Neuronal stem cell (in vitro differentiated cells): ENCODE data around the gene WWOX.

Experiments
- DNase-seq: peaks from one replicate; pipeline ENCODE4 v3.0.0-alpha.2; 2013; ENCODE audit warnings: low spot score
- H2AFZ ChIP-seq: one replicate; pipeline ENCODE4 v1.6.1; 2013; ENCODE audit warnings: mild to moderate bottlenecking, low read length, inconsistent platforms
- H2AK5ac ChIP-seq: 2 replicates; pipeline ENCODE4 v1.6.1; 2013; ENCODE audit warnings: low read depth, mild to moderate bottlenecking, inconsistent platforms, low read length, moderate library complexity, mixed read lengths
- H2BK120ac ChIP-seq: 2 replicates; pipeline ENCODE4 v1.6.1; 2013; ENCODE audit warnings: low read depth, mild to moderate bottlenecking, inconsistent platforms, low read length, moderate library complexity, mixed read lengths
- H2BK12ac ChIP-seq: one replicate; pipeline ENCODE4 v1.6.1; 2013; ENCODE audit warnings: low read length, inconsistent platforms
- H2BK15ac ChIP-seq: 2 replicates; pipeline ENCODE4 v1.6.1; 2013; ENCODE audit warnings: mild to moderate bottlenecking, low read length, inconsistent platforms, mixed read lengths
- H2BK5ac ChIP-seq: one replicate; pipeline ENCODE4 v1.6.1; 2013; ENCODE audit warnings: inconsistent platforms, mild to moderate bottlenecking, low read length, moderate library complexity
- H3K14ac ChIP-seq: one replicate; pipeline ENCODE4 v1.6.1; 2013; ENCODE audit warnings: low read length, inconsistent platforms
- H3K18ac ChIP-seq: 2 replicates; pipeline ENCODE4 v1.6.1; 2013; ENCODE audit warnings: low read length, inconsistent platforms
- H3K23ac ChIP-seq: 2 replicates; pipeline ENCODE4 v1.6.1; 2013; ENCODE audit warnings: low read depth, mild to moderate bottlenecking, mixed read lengths, low read length, inconsistent platforms; ENCODE audit not compliant: poor library complexity
- H3K27ac ChIP-seq: replicated peaks from 3 replicates; pipeline ENCODE4 v1.5.1; 2013; ENCODE audit warnings: low read length, inconsistent platforms
- H3K27me3 ChIP-seq, 3 experiments: 2 replicates each; pipeline ENCODE4 v1.6.1; 2013; ENCODE audit warnings: low read length in 3 of 3, mild to moderate bottlenecking in 2 of 3, inconsistent platforms in 1 of 3, low read depth in 1 of 3, mixed read lengths in 1 of 3, moderate library complexity in 1 of 3; ENCODE audit not compliant: control insufficient read depth in 3 of 3, insufficient read depth in 3 of 3
- H3K36me3 ChIP-seq, 2 donors: replicated peaks in 1 of 2; 2 replicates each; pipeline ENCODE4 v1.6.1; 2013; ENCODE audit warnings: low read length in 2 of 2; ENCODE audit not compliant: control insufficient read depth in 2 of 2, insufficient read depth in 2 of 2
- H3K4ac ChIP-seq: 2 replicates; pipeline ENCODE4 v1.6.1; 2013; ENCODE audit warnings: inconsistent platforms, mild to moderate bottlenecking, low read length, moderate library complexity
- H3K4me1 ChIP-seq, 2 donors: 1 replicate in 1 of 2; 2 replicates in 1 of 2; pipeline ENCODE4 v1.6.1; 2013; ENCODE audit warnings: low read length in 2 of 2, low read depth in 1 of 2; ENCODE audit not compliant: control insufficient read depth in 2 of 2, insufficient read depth in 1 of 2
- H3K4me2 ChIP-seq: one replicate; pipeline ENCODE4 v1.6.1; 2013; ENCODE audit warnings: mild to moderate bottlenecking, low read length, inconsistent platforms; ENCODE audit not compliant: insufficient read depth, poor library complexity, severe bottlenecking
- H3K4me3 ChIP-seq, 2 donors: 2 replicates each; pipeline ENCODE4 v1.5.1; 2013; ENCODE audit warnings: low read length in 2 of 2, mild to moderate bottlenecking in 2 of 2, inconsistent platforms in 1 of 2, moderate library complexity in 1 of 2
- H3K79me1 ChIP-seq: one replicate; pipeline ENCODE4 v1.6.1; 2013; ENCODE audit warnings: low read depth, mild to moderate bottlenecking, inconsistent platforms, low read length, moderate library complexity
- H3K9ac ChIP-seq: one replicate; pipeline ENCODE4 v1.6.1; 2013; ENCODE audit warnings: mild to moderate bottlenecking, low read depth, low read length, inconsistent platforms; ENCODE audit not compliant: poor library complexity
- H3K9me3 ChIP-seq, 2 donors: replicated peaks in 1 of 2; 2 replicates each; pipeline versions ENCODE3 to v1.6.1; 2013; ENCODE audit warnings: low read length in 2 of 2, mild to moderate bottlenecking in 2 of 2, inconsistent platforms in 1 of 2, low read depth in 1 of 2, mixed read lengths in 1 of 2, moderate library complexity in 1 of 2; ENCODE audit not compliant: control insufficient read depth in 2 of 2, insufficient read depth in 1 of 2
- H4K8ac ChIP-seq: one replicate; pipeline ENCODE4 v1.6.1; 2013; ENCODE audit warnings: low read depth, mild to moderate bottlenecking, inconsistent platforms, low read length, moderate library complexity
- H4K91ac ChIP-seq: one replicate; pipeline ENCODE4 v1.6.1; 2013; ENCODE audit warnings: low read length, low read depth, mild to moderate bottlenecking, inconsistent platforms; ENCODE audit not compliant: poor library complexity
- WGBS, 2 donors: extraction: QIAGEN DNeasy Blood & Tissue Kit; methylation state at CpG; one replicate each; pipeline ENCODE4 v1.1.7; 2013; ENCODE audit warnings: missing lambda C conversion rate in 2 of 2, mixed read lengths in 1 of 2; ENCODE audit not compliant: insufficient read length in 2 of 2, insufficient replicate concordance in 1 of 2; ENCODE audit errors: extremely low coverage in 2 of 2; 5-methylcytosine and 5-hydroxymethylcytosine counted together

WWOX gene

DNA sequence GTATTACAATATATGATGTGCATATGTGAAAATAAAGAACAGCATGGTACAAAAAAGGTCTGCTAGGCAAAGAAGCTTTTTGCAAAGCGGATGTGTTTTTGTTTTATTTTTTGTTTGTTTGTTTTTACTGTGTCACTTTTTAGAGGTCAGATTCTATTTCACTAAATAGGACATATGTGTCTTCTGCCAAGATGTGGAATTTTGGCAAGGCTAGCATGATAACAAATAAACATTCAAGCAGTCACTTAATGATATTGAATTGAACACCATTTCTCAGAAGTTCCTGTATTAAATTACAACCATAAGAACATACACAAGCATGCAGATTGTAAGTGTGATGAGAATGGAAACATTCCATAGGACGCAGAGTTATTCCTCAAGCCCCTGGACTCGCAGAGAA lies 492.7 kb downstream of the WWOX start:
- H2BK120ac ChIP-seq = no peak overlapping the region
- no peaks in the 10 kb centered on the region for H3K36me3 ChIP-seq
- no peak overlapping the region for H2BK15ac ChIP-seq
- peaks cover 3 to 5% of the 10 kb centered on the region in 2 donors for H3K4me1 ChIP-seq
- H3K9me3 ChIP-seq = no peaks in the 10 kb centered on the region
- H3K9ac ChIP-seq = no peak overlapping the region
- no peak overlapping the region for H2BK12ac ChIP-seq
- no peak overlapping the region for H3K27ac ChIP-seq
- H2BK5ac ChIP-seq = no peak overlapping the region
- H3K79me1 ChIP-seq = no peaks in the 10 kb centered on the region
- H3K18ac ChIP-seq = no peak overlapping the region
- no peak for DNase-seq
- H3K14ac ChIP-seq = no peak overlapping the region
- H3K23ac ChIP-seq = no peak overlapping the region
- WGBS, 2 donors = no CpG with 5 or more reads among the region's 3 CpGs
- H3K4me3 ChIP-seq = no peak overlapping the region
- H3K27me3 ChIP-seq = no peaks in the 10 kb centered on the region
- no peak overlapping the region for H2AFZ ChIP-seq
- no peak overlapping the region for H3K4me2 ChIP-seq
- H2AK5ac ChIP-seq = no peak overlapping the region
- H4K91ac ChIP-seq = no peak overlapping the region
- no peak overlapping the region for H3K4ac ChIP-seq
- H4K8ac ChIP-seq = no peak overlapping the region

DNA sequence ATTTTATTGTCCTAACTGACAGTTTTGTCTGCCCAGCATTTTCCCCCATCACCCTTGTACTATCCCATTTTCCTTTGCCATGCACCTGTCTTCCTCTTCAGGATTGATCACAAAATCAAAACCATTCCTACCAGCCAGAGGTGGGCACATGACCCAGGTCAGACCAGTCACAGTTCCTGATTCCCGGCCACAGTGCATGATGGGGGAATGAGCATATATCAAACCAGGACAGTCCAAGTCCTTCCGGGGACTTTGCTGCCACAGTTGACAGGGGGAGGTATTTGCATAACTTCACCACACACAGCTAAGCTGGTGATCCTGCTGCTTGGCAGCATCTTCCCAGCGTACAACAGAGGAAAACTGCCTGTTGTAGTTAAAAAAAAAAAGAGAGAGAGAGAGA lies 493.9 kb downstream of the WWOX start:
- Histone ChIP-seq H3K4me2 (no peak overlapping the region), H3K9ac (no peak overlapping the region)
- DNase-seq = no peak

DNA sequence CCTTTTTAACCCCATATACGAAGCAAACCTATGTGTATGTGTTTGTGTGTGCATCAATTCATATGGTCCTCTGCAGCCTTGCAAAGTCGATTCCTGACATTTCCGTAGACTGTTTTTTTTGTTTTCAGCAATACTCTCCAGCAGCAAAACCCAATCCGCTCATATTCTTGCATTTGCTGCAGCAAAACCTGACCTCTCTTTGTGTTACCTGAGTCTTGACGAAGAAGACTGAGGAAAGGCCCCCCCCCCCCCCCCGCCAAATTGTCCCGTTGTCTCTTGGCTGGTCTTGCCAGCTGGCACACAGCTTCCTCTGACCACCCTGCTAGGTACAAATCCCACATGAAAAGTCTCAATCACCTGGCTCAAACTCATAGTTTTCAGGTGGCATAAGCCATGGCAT lies 494.7 kb downstream of the WWOX start:
- no peak overlapping the region for H2AFZ ChIP-seq
- peaks cover 5 to 19% of the 10 kb centered on the region in 2 donors for H3K4me1 ChIP-seq
- H3K27ac ChIP-seq = no peak overlapping the region
- H4K8ac ChIP-seq = no peak overlapping the region
- no peaks in the 10 kb centered on the region for H3K27me3 ChIP-seq
- H2BK5ac ChIP-seq = no peak overlapping the region
- no peak overlapping the region for H3K14ac ChIP-seq
- no peak overlapping the region for H3K23ac ChIP-seq
- H3K4me3 ChIP-seq = no peak overlapping the region
- H2BK15ac ChIP-seq = no peak overlapping the region
- no peak overlapping the region for H2BK12ac ChIP-seq
- H4K91ac ChIP-seq = no peak overlapping the region
- no peaks in the 10 kb centered on the region for H3K9me3 ChIP-seq
- H2AK5ac ChIP-seq = no peak overlapping the region
- H2BK120ac ChIP-seq = no peak overlapping the region
- no peaks in the 10 kb centered on the region for H3K79me1 ChIP-seq
- no peak overlapping the region for H3K4me2 ChIP-seq
- no peak overlapping the region for H3K4ac ChIP-seq
- no peak overlapping the region for H3K18ac ChIP-seq
- no peak for DNase-seq
- H3K9ac ChIP-seq = no peak overlapping the region
- H3K36me3 ChIP-seq = no peaks in the 10 kb centered on the region
- no CpG with 5 or more reads among the region's 7 CpGs for WGBS, 2 donors

More for the DNA sequence above, 493.9 kb downstream of the WWOX start:
- Histone ChIP-seq H2BK5ac (no peak overlapping the region), H2AFZ (peak overlapping the region; percentile 31), H3K36me3 (no peaks in the 10 kb centered on the region), H3K14ac (no peak overlapping the region), H2BK120ac (no peak overlapping the region), H3K23ac (no peak overlapping the region), H4K91ac (no peak overlapping the region), H4K8ac (no peak overlapping the region), H3K9me3 (no peaks in the 10 kb centered on the region), H3K4me1 (peaks cover 5 to 10% of the 10 kb centered on the region in 2 donors), H2AK5ac (no peak overlapping the region), H2BK15ac (no peak overlapping the region), H3K4ac (no peak overlapping the region), H3K79me1 (no peaks in the 10 kb centered on the region), H3K27ac (no peak overlapping the region), H2BK12ac (no peak overlapping the region), H3K18ac (no peak overlapping the region), H3K27me3 (no peaks in the 10 kb centered on the region), H3K4me3 (no peak overlapping the region)
- no CpG with 5 or more reads among the region's 3 CpGs for WGBS, 2 donors

DNA sequence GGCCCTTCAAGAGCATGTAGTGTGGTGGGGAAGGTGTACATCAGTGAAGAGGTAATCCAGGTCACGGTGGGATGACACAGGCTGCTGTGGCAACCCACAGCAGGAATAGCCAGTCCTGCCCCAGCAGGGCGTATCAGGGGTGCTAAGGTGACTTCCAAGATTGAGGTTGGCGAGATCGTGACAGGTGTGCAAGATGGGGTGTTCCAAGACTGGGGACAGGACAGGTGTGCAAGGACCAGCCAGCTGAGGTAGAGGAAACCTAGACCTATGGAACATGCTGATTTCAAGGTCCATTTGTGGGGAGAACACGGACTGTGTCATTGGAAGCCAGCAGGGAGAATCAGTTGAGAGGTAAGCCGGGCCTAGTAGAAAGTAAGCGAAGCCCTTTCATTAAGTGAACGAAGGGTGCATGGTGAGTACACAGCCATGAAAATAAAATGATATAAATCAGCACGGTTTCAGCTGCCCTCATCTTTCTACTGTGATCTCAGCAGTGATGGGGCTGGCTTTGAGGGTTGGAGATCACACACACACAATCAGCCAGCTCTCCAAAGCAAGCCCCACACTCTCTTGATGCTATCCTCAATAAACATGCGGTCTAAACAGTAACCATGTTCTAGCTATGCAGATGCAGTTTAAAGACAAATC lies 497.0 kb downstream of the WWOX start:
- H3K27ac ChIP-seq = no peak overlapping the region

More for the DNA sequence above, 497.0 kb downstream of the WWOX start:
- H2BK12ac ChIP-seq = no peak overlapping the region
- H2BK5ac ChIP-seq = no peak overlapping the region
- H3K4ac ChIP-seq = no peak overlapping the region
- no peak overlapping the region for H3K9ac ChIP-seq
- no peaks in the 10 kb centered on the region for H3K36me3 ChIP-seq
- H3K27me3 ChIP-seq = no peaks in the 10 kb centered on the region
- no peak overlapping the region for H4K91ac ChIP-seq
- H3K4me1 ChIP-seq = peaks cover 5 to 30% of the 10 kb centered on the region in 2 donors
- no peaks in the 10 kb centered on the region for H3K9me3 ChIP-seq
- no peak overlapping the region for H3K18ac ChIP-seq
- no peak overlapping the region for H3K4me2 ChIP-seq
- H3K23ac ChIP-seq = no peak overlapping the region
- H2AK5ac ChIP-seq = no peak overlapping the region
- no peak for DNase-seq
- WGBS, 2 donors = no CpG with 5 or more reads among the region's 10 CpGs
- H2BK15ac ChIP-seq = peak overlapping the region; percentile 8
- no peak overlapping the region for H3K4me3 ChIP-seq
- H3K79me1 ChIP-seq = no peaks in the 10 kb centered on the region
- H2AFZ ChIP-seq = no peak overlapping the region
- H4K8ac ChIP-seq = no peak overlapping the region
- no peak overlapping the region for H3K14ac ChIP-seq
- no peak overlapping the region for H2BK120ac ChIP-seq
